ENCODE measurements around the gene DOK7.
A peak's percentile ranks its signal among the peaks of the same experiment; 100 is the strongest.

DOK7 gene

DNA sequence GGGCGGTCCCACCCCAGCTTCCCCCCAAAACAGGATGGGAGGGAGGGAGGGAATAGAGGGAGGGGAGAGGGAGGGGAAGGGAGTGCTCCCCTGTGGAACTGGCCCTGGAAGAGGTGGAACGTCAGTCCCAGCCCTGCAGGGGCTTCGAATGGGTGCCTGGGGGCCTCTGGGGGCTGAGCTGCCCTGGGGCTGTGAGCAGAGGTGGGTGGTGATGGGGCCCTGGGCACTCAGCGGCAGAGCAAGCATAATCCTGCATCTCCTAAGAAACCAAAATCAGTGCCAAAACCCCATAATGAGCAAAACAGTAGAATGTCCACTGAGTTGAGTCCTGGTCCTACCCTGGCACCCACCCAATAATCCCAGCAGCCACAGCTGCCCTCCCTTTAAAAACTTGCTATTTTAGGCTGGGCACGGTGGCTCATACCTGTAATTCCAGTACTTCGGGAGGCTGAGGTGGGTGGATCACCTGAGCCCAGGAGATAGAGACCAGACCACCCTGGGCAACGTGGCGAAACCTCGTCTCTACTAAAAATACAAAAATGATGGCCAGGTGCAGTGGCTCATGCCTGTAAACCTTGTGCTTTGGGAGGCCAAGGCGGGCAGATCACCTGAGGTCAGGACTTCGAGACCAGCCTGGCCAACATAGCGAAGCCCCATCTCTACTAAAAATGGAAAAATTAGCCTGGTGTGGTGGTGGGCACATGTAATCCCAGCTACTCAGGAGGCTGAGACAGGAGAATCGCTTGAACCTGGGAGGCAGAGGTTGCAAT, 11.1 kb downstream of the DOK7 start:
- Histone ChIP-seq H3K4me2 (ENCODE audit: low read length) (no peak overlapping the region), H3K9me3 (replicated peaks; ENCODE audit: low read length) (no peaks in the 10 kb centered on the region), H3K9ac (ENCODE audit: low read depth, low read length) (no peak overlapping the region), H3K27me3 (ENCODE audit: control insufficient read depth, insufficient read depth, low read length) (no peaks in the 10 kb centered on the region), H3K36me3 (ENCODE audit: insufficient read depth, low read length) (no peaks in the 10 kb centered on the region), H3K4me3 (ENCODE audit: low read length) (no peak overlapping the region), H3K4me1 (ENCODE audit: control insufficient read depth, insufficient read depth, low read length) (no peaks in the 10 kb centered on the region)

DNA sequence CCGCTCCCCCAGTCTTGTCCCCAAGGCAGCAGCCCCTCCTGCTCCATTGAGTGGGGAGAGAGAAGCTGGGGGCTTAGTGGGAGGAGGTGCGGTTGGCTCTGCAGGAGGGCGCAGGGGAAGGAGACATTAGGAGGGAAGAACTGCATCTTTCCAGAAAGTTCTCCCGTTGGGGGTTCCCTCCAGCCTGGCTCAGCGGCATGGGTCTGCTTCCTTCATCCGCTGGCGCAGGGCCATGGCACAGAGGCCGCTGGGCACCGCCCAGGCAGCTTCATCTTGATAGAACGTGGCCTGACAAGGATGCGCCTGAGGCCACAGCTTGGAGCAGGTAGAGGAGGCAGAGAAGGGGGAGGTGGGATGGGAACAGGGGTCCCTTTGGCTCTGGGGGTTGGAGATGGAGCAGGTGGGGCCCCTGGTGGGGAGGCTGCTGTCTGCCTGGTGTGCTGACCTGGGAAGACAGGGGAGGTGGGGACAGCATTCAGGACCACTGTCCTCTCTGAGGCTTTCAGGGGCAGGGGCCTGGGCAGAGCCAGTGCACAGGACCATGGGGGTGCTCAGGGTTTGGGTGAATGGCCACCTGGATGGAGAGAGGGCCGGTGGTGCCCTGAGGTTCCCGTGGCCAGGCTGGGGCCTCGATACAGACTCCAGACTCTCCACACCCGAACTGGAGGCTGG, 12.1 kb downstream of the DOK7 start:
- Histone ChIP-seq H3K4me1 (ENCODE audit: control insufficient read depth, insufficient read depth, low read length) (no peaks in the 10 kb centered on the region), H3K27me3 (ENCODE audit: control insufficient read depth, insufficient read depth, low read length) (no peaks in the 10 kb centered on the region), H3K4me2 (ENCODE audit: low read length) (no peak overlapping the region), H3K4me3 (ENCODE audit: low read length) (no peak overlapping the region), H3K36me3 (ENCODE audit: insufficient read depth, low read length) (no peaks in the 10 kb centered on the region), H3K9me3 (replicated peaks; ENCODE audit: low read length) (no peaks in the 10 kb centered on the region), H3K9ac (ENCODE audit: low read depth, low read length) (no peak overlapping the region)

DNA sequence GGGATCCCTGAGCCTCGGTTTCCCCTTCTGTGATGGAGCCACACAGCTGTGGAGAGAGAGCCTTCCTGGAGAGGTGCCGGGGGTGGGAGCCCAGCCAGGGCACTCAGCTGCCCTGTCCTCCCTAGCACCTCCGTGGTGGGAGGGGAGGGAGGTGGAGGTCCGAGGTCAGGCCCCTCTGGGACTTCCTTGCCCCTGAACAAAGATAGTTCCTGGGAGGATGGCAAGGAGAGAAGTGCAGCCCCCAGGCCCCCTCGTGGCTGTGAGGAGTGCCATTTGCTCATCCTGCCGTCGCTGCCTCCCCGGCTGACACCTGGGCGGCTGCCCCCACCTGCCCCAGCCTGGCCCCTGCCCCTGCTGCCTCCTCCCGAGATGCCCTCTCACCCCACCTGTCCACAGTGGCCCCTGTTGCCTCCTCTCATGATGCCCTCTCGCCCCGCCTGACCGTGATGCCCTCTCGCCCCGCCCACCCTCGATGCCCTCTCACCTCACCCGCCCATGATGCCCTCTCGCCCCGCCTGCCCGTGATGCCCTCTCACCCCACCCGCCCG, 12.7 kb downstream of the DOK7 start:
- no peak overlapping the region for H3K4me2 ChIP-seq (ENCODE audit: low read length)
- peaks cover 2% of the 10 kb centered on the region for H3K4me1 ChIP-seq (ENCODE audit: control insufficient read depth, insufficient read depth, low read length)
- no peaks in the 10 kb centered on the region for H3K27me3 ChIP-seq (ENCODE audit: control insufficient read depth, insufficient read depth, low read length)
- no peak overlapping the region for H3K9ac ChIP-seq (ENCODE audit: low read depth, low read length)
- no peaks in the 10 kb centered on the region for H3K36me3 ChIP-seq (ENCODE audit: insufficient read depth, low read length)
- no peak overlapping the region for H3K4me3 ChIP-seq (ENCODE audit: low read length)
- H3K9me3 ChIP-seq (replicated peaks; ENCODE audit: low read length), result no peaks in the 10 kb centered on the region

DNA sequence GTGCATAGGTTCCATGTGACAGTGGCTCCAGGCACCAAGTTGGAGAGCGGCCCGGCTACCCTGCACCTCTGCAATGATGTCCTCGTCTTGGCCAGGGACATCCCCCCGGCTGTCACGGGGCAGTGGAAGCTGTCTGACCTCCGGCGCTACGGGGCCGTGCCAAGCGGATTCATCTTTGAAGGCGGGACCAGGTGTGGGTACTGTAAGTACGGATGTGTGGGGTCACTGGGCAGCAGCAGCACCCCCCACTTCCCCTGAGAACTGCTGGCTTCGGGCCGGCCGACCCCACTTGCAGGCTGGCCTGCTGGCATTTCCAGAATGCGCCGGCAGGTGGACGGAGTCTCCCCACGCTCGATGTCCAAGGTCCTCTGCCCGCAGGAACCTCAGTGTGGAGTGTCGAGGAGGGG, 13.2 kb downstream of the DOK7 start:
- no peaks in the 10 kb centered on the region for H3K27me3 ChIP-seq (ENCODE audit: control insufficient read depth, insufficient read depth, low read length)
- no peaks in the 10 kb centered on the region for H3K36me3 ChIP-seq (ENCODE audit: insufficient read depth, low read length)

DNA sequence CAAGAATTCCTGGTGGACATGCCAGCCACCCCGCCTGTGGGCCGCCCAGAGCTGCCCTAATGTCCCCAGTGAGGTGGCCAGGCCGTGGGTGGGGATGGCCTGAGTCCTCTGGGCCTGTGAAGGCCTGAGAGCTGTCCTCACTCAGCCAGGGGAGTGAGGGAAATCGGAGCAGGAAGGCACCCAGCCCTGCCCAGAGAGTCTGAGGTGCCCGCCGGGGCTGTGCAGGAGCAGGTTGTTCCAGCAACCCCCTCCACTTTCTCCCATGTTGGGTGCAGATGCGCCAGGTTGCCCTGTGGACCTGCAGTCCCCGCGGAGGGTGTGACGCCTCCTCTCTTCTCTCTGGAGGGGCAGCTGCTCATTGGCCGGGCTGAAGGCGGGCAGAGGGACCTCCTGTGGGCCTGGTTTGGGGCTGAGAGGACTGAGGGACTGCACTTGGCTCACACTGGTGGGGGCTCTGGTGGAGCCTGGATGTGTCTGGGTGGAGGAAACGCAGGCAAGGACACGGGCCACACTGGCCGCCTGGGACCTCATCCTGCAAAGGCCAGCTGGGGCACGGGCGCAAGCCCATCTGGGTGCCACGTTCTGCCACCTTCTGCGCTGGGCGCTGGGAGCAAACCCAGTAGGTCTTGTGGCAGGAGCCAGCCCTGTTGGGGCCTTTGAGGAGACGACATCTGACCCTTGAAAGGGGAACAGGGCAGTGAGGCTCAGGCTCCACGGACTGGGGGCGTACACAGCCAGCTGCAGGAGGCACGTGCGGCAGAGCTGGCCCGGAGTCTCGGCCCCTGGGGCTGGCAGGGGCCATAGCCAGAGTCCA, 14.0 kb downstream of the DOK7 start:
- no peak overlapping the region for H3K4me3 ChIP-seq (ENCODE audit: low read length)
- H3K4me2 ChIP-seq (ENCODE audit: low read length), result no peak overlapping the region
- no peaks in the 10 kb centered on the region for H3K36me3 ChIP-seq (ENCODE audit: insufficient read depth, low read length)
- H3K9me3 ChIP-seq (replicated peaks; ENCODE audit: low read length), result no peaks in the 10 kb centered on the region
- no peaks in the 10 kb centered on the region for H3K27me3 ChIP-seq (ENCODE audit: control insufficient read depth, insufficient read depth, low read length)
- no peak overlapping the region for H3K9ac ChIP-seq (ENCODE audit: low read depth, low read length)
- H3K4me1 ChIP-seq (ENCODE audit: control insufficient read depth, insufficient read depth, low read length), result peaks cover 16% of the 10 kb centered on the region

More for the DNA sequence above, 13.2 kb downstream of the DOK7 start:
- Histone ChIP-seq H3K9me3 (replicated peaks; ENCODE audit: low read length) (no peaks in the 10 kb centered on the region), H3K4me3 (ENCODE audit: low read length) (no peak overlapping the region), H3K9ac (ENCODE audit: low read depth, low read length) (no peak overlapping the region), H3K4me1 (ENCODE audit: control insufficient read depth, insufficient read depth, low read length) (peaks cover 8% of the 10 kb centered on the region), H3K4me2 (ENCODE audit: low read length) (no peak overlapping the region)

DNA sequence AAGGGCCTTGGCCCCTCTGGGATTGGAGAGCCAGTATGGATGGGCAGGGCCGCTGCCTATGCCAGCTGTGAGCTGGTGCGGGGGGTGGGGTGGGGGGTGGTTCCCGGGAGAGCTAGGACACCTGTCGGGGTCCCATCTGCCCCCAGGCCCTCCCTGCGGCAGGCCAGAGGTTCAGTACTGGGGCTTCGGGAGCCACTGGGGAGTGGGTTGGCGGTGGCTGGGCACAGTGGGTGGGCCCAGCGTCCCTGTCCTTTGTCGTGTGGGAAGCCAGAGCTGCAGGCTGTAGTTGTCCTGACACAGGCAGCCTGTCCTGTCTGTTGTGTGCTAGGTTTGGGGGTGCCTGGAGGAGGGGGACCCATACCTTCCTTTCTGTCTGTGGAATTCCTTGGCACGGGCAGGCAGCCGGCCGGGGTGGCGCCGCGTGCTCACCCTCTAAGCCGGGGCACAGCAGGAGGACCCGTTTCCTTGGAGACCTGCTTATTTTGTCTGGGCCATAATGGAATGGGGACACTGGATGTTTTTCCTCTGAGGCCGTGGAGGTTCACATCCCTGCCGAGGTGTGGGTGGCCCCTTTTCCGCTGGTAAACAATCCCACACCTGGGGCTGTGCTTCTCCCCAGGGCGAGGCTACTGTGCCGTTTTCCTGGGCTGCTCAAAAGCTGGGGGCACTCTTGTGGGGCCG, 14.8 kb downstream of the DOK7 start:
- H3K27me3 ChIP-seq (ENCODE audit: control insufficient read depth, insufficient read depth, low read length), result no peaks in the 10 kb centered on the region

DNA sequence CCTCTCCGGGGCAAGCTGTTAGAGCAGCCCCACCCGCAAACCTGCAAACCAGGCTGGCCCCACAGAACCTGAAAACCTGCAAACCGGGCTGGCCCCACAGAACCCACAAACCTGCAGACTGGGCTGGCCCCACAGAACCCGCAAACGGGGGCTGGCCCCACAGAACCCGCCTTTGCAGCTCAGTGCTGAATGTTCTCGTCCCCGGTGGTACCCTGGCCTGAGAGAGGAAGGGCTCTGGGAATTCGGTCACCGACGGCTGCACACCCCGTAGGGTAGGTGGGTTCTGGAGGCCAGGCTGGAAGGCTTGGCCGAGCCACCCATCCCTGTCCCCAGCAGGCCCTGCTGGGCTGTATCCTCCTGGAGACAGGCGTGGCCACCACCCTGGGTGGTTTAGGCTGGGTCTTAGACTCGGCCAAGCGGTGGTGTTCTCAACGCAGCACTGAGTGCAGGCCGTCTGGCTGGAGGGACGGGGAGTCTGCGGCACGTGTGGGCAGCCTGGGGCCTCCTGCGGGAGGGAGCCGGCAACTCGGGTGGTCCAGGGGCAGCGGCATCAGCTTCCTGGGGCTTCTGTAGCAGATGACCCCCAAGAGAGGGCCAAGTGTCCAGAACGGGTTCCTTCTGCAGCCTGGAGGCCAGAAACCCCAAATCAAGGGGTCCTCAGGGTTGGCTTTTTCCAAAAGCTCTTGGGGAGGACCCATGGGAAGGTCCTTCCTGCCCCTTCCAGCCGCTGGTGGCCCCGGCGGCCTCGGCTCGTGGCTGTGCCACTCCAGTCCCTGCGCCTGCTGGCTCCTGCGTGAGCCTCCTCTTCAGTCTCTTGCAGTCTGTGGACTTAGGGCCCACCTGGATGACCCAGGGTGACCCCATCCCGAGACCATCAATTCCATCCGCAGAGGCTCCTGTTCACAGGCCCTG, 15.6 kb downstream of the DOK7 start:
- Histone ChIP-seq H3K9ac (ENCODE audit: low read depth, low read length) (no peak overlapping the region), H3K4me1 (ENCODE audit: control insufficient read depth, insufficient read depth, low read length) (peaks cover 30% of the 10 kb centered on the region), H3K36me3 (ENCODE audit: insufficient read depth, low read length) (no peaks in the 10 kb centered on the region), H3K27me3 (ENCODE audit: control insufficient read depth, insufficient read depth, low read length) (no peaks in the 10 kb centered on the region), H3K4me3 (ENCODE audit: low read length) (no peak overlapping the region), H3K4me2 (ENCODE audit: low read length) (no peak overlapping the region), H3K9me3 (replicated peaks; ENCODE audit: low read length) (no peaks in the 10 kb centered on the region)

More for the DNA sequence above, 14.8 kb downstream of the DOK7 start:
- no peak overlapping the region for H3K4me2 ChIP-seq (ENCODE audit: low read length)
- no peaks in the 10 kb centered on the region for H3K9me3 ChIP-seq (replicated peaks; ENCODE audit: low read length)
- H3K4me3 ChIP-seq (ENCODE audit: low read length), result no peak overlapping the region
- no peak overlapping the region for H3K9ac ChIP-seq (ENCODE audit: low read depth, low read length)
- H3K4me1 ChIP-seq (ENCODE audit: control insufficient read depth, insufficient read depth, low read length), result peaks cover 23% of the 10 kb centered on the region
- H3K36me3 ChIP-seq (ENCODE audit: insufficient read depth, low read length), result no peaks in the 10 kb centered on the region

DNA sequence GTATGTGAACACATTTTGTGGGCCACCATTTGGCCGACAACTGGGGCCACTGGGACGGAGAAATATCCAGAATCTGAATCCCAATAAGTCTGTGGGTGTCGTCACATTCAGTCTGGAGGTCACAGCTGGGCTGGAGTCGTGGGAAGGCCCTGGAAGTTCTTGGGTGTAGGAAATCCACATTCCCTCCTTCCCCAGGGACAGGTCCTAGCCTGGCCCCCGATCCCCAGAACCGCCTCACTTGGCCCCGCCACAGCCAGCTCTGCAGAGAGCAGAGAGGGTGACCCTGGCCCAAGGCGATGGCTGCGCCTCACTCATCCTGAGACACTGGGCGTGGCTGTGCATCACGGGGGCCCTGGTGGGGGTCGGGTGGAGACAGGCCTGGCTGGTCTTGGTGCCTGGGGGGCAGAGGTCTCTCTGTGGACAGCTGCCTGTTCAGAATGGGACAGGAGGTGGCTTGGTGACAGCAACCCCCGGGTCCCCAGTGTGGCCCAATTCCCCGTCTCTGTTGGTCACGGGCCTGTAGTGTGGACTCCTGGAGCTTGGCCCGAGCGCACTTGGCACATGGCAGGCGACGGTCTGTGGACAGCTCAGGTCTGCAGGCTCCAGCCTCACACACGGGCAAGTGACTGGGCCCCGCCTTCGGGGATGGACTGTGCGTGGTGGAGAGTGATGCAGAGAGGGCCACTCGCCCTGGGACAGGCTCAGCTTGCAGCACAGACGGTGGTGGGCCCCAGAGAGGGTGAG, 16.4 kb downstream of the DOK7 start:
- Histone ChIP-seq H3K36me3 (ENCODE audit: insufficient read depth, low read length) (no peaks in the 10 kb centered on the region), H3K27me3 (ENCODE audit: control insufficient read depth, insufficient read depth, low read length) (no peaks in the 10 kb centered on the region), H3K4me1 (ENCODE audit: control insufficient read depth, insufficient read depth, low read length) (peaks cover 38% of the 10 kb centered on the region), H3K4me2 (ENCODE audit: low read length) (no peak overlapping the region), H3K9ac (ENCODE audit: low read depth, low read length) (no peak overlapping the region), H3K4me3 (ENCODE audit: low read length) (no peak overlapping the region), H3K9me3 (replicated peaks; ENCODE audit: low read length) (no peaks in the 10 kb centered on the region)

DNA sequence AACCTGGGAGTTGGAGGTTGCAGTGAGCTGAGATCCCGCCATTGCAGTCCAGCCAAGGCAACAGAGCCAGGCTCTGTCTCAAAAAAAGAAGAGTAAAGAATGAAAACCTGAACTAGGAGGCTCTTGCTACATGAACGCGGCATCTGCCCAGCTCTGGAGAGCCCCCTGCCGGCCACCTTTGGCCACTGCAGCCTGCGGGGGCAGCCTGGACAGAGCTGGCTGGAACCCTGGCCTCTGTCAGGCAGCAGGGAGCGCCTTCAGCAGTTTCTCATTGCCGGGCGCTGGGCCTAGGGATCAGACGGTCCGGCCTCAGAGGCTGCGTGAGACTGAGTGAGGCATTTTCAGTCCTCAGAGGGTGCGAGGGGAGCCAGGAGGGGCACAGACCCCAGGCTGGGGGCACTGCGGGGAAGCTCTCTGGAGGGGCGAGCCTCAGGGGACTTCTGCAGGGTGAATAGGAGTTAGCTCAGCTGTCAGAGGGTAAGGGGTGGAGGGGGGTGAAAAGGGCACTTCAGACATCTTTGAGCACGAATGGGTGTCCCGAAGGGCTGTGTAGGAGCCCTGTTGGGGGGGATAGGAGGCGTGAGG, 17.5 kb downstream of the DOK7 start:
- H3K36me3 ChIP-seq (ENCODE audit: insufficient read depth, low read length), result no peaks in the 10 kb centered on the region
- H3K27me3 ChIP-seq (ENCODE audit: control insufficient read depth, insufficient read depth, low read length), result peaks cover 3% of the 10 kb centered on the region
- no peak overlapping the region for H3K4me2 ChIP-seq (ENCODE audit: low read length)
- no peak overlapping the region for H3K4me3 ChIP-seq (ENCODE audit: low read length)
- H3K4me1 ChIP-seq (ENCODE audit: control insufficient read depth, insufficient read depth, low read length), result peaks cover 49% of the 10 kb centered on the region
- H3K9me3 ChIP-seq (replicated peaks; ENCODE audit: low read length), result no peaks in the 10 kb centered on the region
- peak overlapping the region; percentile 49 for H3K9ac ChIP-seq (ENCODE audit: low read depth, low read length)

All from skeletal muscle satellite cell (primary cell).